GM21515 (cell line): ENCODE results near the gene ZNF683.

Experiments
- ATAC-seq: cut with Tn5 transposase; IDR thresholded peaks from one replicate; pipeline ENCODE4 v1.9.1; 2021; ENCODE audit not compliant: unreplicated experiment

ZNF683 gene

DNA sequence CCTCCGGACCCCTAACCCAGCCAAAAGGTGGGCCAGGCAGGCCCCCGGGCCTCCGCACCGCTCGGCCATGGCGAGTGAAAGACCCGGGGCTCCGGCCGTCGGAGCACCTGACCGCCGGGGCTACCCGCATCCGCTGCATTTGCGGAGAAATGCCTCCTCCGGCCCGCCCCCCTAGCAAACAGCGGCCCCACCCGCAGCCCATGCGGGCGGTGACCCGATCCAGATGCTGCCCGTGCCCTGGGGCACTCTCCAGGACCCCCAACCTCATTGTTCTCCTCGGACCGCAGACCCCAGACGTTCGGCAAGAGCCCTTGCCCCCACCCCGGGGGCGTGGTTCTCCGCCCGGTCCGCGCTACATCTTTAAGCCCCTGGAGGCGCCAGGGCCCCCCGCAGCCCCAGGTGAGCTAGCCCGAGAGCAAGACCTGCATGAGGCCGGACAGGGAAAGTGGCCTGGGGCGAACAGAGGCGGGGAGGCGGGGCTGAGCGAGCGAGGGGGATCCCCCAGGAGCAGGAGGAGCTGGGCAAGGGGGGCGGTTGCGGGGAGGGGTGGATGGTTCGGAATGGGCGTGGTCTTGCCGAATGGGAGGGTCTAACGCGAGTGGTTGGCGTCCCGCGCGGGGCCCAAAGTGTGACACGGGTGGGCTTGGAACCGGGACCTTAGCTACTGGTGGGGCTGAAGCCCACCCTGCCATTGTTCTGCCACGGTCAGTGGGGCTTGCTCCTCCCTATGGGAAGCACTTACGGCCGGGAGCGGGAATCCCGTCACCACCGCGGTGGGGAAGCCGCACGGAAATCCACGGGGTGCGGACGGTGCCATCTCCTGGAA lies 12.4 kb downstream of the ZNF683 start:
- ATAC-seq, result no peak

DNA sequence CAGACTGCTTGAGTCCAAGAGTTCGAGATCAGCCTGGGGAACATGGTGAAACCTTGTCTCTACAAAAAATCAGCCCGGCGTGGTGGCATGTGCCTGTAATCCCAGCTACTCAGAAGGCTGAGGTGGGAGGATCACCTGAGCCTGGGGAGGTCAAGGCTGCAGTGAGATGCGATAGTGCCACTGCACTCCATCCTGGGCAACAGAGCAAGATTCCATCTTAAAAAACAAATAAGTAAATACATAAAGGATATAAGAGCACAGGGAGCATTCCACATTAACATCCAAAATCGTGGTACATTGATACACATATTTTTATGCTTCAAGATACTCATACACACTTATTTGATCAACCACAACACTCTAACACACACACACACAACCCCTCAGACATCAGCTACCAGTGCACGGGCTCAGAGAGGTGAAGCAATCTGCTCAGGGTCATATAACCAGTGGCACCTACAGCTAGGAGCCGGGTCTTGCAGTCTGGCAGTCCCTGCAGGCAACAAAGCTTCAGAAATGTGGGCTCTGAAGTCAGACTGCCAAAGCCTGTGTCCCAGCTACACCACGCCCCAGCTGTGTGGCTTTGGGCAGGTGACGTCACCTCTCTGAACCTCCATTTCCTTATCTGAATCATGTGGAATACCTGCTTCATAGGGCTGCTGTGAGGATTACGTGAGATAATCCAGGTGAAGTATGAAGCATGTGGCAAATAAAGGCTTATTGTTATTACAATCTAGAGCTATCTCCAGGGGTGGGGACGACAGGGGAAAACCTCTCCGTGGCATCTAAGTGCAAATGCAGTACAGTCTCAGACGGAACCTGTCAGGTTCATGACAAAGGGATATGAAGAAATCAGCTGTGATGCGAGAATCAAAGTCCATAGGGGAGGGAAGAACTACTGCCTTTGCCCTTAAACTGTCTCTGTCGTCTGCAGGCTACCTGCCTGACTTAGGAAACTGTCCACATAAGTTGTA lies 13.9 kb downstream of the ZNF683 start:
- no peak for ATAC-seq

DNA sequence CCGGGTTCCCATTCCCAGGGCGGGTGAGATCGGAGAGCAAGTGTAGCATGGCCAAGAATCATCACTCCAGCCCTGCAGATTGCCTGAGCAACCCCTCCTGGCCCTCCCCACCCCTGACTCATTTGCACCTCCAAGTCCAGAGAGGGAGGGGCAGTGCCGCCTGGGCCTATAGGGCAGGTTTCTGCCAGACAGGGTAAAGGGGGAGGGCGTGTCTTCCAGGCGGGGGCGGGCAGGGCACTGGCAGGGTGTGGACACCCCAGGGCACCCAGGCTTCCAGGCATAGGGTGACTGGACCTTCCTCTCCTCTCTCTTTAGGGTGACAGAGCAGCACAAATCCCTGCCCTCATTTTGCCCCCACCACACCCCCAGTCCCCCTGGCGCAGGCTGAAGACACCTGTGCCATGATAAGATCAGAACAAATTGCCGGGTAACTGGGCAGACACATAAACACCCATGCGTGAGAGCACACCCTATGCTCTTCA lies 15.4 kb downstream of the ZNF683 start:
- ATAC-seq, result no peak

DNA sequence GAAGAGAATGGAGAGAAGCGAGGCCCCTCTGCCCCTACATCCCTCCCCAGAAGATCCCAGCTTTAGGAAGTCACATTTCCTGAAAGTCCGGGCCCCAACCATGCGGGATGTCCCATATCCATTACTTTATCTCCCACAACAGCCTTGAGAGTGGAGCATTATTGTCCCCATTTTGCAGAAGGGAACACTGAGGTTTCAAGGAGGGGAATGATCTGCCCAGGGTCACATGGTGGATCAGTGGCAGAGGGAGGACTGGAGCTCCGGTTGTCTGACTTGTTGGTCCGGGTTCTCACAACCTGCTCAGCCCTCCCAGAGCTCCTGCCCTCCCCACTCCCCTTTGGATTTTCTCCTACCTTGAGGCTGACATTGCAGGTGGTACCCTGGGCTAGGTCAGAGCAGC lies 16.4 kb downstream of the ZNF683 start:
- ATAC-seq, result no peak

DNA sequence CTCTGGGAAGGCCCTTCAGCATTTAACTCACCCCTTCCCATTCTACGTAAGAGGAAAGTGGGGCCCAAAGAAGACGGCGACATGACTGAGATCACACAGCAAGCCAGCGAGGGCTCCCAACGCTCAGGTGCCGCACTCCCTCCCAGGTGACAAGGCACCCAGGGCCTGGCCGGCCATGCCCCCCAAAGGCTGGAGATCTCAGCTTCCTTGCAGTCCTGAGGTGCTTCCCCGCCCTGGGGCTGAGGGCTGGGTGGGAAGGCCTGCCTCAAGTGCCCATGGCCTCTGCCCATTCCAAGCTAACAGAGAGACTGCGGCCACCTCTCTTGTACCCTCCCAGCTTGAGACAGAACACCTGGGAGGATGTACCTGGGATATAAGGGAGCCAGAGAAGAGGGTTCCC lies 17.6 kb downstream of the ZNF683 start:
- ATAC-seq, result no peak

DNA sequence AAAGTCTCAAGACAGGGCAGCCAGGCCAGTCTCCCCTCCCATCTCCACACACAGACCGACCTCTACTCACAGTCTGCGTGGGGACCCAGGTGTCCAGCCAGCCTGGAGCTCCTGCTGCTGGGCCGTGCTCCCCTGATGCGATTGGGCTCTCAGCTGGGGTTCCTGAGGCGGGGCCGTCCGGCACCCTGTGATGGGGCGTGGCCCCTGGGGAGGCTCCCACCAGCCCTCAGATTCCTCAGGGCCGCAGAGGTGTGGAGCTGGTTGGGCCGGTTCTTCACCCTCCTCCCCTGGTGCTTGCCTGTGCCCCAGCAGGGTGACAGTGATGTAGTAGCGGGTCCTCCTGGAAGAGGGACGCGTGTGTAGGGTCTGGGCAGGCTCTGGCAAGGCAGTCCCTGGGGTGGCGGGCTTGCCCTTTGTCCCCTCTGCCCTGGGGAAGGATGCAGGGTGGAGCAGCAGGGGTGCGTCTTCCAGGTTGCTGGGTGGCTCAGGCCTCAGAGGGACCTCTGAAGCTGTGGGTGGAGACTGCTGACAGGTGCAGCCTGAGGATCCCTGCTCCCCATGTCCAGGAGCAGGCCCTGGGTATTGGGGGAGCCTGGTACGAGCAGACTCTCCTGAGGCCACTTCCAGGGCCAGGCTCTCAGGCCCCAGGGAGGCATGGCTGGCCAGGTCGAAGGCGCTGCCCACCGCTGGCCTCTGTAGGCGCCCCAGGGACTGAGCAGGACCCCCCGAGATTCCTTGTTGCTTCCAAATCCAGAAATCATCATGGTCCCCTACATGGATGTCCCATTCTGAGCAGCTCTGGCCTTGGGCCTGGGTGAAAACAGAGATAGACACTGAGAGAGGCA lies 18.4 kb downstream of the ZNF683 start, which contains the start of gene CRYBG2:
TSS of gene CRYBG2 (minus strand) at position 155 of the 845 bp plus-strand sequence. CDS start 7,473 bp downstream, outside the sequence.
- no peak for ATAC-seq

DNA sequence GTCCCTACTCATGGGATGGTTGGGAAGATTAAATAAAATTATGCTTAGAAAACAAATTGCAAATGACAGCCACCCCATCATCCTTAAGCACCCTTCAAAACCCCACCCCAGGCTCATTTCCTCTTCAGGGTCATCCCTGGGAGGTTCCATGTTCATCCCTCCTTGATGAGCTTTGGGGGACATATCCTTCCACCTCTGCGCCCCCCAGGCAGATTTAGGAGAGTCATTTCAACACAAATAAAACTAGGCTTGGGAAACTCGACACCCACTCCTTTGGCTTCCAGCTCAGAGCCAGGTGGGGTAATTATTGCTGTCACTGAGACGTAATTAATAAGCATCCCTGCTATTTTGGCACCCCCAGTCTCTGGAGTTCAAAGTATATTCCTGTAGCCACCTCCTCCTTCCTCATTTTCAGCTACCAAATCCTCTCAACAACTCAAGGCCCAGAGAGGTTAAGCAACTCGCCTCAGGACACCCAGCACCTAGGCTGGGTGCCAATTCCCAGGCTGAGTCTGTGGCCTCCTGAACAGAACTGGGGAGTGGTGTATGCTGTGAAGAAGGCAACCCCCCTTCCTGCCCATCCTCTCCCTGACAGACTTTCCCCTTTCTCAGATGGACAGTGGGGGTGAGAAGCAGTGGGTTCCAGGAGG lies 19.2 kb downstream of the ZNF683 start:
- ATAC-seq, result no peak

DNA sequence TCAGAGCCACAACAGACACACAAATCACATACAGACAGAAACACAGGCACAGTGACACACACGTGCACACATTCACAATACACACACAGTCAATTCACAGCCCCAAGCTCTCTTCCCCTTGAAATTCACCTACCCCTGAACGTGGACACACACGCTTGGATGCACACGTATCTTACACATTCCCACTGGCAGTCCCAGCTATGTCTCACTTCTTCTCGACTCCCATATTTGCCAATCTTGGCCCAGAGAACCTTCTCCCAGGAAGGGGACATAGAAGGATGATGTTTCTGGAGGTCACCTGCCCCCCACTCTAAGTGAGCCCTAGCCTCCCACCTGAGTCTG lies 20.2 kb downstream of the ZNF683 start:
- ATAC-seq, result no peak

DNA sequence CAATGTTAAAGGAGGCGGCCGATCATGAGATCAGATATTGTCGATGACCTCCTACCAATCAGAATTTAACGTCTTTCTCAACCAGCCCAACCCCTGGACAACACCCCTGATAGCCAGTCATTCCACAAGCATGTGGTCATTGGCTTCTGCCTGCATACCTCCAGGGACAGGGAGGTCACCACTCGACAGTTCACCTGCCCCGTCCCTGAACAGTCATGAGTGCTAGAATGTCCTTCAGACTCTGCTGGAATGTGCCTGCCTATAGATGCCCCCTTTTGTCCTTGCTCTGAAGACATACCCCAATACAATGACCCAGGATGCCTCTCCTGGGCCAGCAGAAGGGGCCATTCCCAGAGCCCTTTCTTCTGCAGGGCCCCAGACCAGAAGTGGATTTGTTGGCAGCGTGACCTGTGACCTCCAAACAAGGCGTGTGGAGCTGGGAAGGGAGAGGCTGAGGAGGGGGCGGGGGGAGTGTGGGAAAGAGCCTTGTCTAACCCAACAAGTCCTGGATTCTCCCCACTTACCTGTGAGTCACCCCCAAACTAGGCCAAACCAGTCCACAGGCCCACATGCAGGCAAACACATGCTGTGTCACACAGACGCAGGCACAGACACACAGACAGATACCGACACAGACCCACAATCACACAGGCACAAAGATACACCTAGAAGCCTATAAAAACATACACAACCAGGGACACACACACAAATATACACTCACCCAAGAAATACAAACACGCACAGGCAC lies 20.8 kb downstream of the ZNF683 start:
- no peak for ATAC-seq

DNA sequence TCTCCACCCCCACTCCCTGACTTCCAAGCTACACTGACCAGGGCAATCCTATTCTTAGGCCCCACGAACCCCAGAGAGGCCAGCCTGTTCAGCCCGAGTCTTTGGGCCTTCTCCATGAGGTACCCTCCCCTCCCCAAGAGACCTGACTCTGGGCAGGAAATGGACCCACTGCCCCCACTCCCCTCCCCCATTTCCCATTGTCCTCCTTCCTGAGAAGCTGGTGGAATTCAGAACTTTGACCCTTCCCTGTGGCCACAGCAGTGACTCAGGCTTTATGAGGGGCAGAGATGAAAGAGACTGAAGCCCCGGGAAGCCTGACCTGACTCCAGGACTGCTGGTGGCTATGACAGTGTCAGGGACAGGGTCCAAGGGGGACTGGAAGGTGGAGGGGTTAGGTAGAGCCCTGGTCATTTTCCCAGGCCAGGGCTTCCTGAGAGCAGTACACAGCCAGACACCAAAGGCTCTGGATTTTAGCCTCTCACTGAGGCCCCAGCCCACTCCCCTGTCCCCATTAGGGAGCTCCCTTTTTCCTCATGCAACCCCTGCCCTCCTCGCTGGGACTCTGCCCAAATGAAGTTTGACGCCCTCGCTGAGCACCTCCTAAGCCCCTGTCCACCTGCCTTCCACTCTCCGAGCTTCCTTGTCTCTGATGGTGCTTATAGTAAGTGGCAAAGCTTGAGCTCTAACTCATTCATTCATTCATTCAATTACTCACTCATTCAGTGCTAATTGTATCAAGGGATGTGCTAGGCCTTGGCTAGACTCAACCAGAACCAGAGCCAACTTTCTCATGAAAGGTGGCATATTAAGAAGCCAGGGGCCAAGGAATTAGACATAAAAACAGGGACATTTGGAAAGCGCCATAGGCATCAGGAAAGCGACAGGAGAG lies 21.6 kb downstream of the ZNF683 start:
- ATAC-seq, result no peak

DNA sequence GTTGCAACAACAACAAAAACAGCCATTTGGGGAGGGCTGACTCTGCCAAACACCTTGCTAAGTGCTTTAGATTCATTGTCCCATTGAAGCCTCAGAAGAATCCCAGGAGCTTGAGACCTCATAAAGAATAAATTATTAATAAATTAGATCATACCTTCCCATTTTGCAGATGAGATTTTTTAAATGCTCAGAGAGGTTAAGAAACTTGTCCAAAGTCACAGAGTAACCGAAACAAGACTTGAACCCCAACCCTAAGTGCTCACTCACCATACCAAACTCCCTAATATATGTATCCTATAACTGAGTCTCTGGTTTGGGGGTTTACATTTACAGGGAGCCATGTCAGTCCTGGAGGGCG lies 22.2 kb downstream of the ZNF683 start:
- no peak for ATAC-seq

DNA sequence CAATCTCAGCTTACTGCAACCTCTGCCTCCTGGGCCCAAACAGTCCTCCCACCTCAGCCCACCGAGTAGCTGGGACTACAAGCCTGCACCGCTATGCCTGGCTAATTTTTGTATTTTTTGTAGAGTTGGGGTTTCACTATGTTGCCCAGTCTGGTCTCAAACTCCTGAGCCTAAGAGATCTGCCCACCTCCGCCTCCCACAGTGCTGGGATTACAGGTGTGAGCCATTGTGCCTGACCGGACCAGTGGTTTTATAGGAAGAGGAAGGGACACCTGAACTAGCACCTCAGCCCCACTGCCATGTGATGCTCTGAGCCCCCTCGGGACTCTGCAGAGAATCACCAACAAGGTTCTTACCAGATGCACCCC lies 22.7 kb downstream of the ZNF683 start:
- ATAC-seq, result no peak

DNA sequence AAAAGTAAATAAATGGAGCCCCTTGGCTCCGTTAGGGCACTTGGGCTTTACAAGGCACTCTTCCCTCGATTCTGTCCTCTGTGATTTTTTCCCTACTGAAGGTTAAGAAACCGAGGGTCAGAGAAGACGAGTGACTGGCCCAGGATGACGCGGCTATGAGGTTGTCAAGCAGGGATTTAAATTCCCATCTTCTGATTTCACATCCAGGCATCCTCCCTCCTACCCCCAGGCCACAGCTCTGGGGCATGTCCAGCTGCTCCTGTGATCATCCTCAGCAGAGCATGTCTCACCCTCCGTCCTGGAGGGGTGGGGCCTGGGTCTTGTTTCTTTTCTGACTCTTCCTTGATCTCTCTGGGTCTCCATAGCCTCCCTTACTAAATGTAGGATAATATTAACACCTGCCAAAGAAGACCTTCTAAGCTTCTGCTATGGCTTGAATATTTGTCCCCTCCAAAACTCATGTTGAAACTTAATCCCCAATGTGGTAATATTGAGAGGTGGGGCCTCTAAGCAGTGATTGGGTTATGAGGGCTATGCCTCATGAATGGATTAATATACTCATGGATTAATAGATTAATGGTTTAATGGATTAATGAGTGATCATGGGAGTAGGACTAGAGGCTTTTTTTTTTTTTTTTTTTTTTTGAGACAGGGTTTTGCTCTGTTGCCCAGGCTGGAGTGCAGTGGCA lies 23.2 kb downstream of the ZNF683 start:
- ATAC-seq, result no peak

DNA sequence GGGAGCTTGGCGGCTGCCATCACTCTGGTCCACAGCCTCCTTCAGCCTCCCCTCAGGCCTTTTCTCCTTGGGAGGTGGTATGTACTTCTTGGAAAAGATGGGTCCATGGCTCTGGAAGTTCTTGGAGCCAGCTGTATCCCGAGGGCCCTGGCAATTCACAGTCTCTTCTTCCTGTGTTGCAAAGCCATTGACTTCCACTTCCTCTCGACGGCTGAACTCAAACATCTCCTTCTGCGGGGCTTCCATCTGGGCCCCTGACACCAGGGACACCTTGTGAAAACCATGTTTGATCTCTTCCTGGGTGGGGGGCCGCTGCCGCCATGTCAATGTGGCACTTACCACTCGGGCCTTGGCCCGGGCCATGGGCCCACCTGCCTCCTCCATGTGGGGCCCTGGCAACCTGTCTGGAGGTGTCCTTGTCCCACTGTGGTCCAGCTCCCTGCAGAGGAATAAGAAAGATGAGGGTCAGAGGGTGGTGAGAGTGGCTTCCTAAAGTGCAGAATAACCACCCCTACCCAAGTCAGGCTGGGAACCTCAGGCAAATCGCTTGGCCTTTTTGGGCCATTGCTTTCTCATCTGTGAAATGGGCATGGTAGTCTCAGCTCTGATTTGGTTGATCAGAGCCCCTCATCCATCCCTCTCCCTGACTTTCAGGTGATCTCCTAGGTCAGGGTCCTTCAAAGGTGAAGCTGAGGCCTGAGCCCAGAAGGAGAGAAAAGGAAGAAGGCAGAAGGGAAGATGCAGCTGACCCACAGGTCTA lies 26.1 kb downstream of the ZNF683 start:
- no peak for ATAC-seq

DNA sequence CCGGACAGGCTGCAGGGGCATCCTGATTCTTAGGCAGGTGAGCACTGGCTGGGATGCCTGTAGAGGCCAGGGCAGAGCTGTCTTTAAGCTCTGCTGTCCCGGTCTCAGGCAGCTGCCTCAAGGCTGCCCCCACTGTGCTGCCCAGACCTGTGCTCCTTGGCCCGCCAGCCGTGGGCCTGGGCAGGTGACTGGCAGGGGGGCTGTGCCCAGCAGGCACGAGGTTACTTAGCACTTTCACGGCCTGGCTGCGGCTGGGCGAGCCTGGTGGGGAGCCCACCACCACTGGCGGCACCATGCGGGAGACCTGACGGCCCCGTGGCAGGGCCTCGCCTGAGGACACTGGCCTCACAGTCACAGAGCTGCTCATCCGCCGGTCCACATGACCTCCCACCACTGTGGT lies 26.8 kb downstream of the ZNF683 start:
- ATAC-seq, result no peak

DNA sequence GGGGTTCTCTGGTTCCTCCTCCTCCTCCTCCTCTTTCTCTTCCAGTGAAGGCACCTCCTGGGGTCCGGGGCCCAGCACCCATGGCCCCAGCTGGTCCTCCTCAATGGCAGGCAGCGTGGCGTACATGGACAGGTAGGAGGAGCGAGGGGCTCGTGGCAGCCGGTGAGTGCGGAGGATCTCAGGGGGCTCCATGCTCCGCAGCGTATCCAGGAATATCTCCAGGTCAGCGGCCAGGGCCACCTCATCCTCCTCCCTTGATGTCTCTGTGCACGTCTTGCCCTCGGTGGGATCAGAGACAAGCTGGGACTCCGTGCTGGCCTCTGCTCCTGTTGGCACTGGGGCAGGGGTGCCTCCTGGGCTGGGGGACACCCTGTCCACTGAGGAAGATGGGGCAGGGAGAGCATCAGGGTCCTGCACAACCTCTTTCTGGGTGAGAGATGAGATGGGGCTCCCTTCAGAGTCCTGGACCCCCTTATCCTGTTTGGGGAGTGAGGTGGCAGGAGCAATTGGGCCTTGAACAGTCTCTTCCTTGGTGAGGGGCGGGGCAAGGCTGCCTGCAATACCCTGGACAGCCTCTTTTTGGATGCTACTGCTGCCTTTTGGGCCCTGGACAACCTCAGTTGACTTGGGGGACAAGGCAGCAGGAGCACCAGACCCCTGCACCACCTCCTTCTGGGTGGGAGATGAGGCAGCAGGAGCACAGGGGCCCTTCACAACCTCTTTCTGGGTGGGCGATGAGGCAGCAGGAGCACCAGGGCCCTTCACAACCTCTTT lies 28.2 kb downstream of the ZNF683 start:
- ATAC-seq, result no peak

DNA sequence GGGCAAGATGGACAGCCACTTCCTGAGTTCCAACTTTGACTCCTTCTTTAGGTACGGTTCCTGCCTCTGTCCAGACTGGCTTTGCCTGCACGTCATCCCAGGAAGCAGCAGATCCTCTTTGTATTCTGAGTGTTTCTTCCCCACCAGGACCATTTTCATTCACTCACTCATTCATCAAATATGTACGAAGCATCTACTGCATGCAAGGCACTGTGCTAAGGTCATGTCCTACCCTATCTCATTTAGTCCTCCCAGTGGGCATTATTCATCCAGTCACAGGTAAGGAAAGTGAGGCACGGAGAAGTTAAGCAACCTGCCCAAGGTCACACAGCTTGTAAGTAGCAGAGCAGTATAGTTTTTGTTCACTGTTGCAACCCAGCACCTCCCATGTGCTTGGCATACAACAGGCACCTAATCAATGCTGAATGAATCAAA lies 32.5 kb downstream of the ZNF683 start:
- no peak for ATAC-seq
